ENCODE data around the gene ADISSP. TPM values are rescaled to one million over a fixed set of nuclear protein-coding genes. Genes with fewer than 3 reads are reported as not detected.

The ADISSP gene
- total and polyA plus RNA-seq, 9 of the 15 experiments (the other 6 are each of a cell fraction or from before 2014, with no cell fraction given): 1.4 to 70.6 (median 23.4) TPM

GRCh38 chr20:3784216-3784853 is 16.8 kb upstream of the ADISSP start (continued):
- no peak for TF ChIP-seq AFF4 (CRISPR knock-in tag; IDR thresholded peaks at IDR 0.05)

GRCh38 chr20:3783511-3784195 is 16.1 kb upstream of the ADISSP start:
- Histone ChIP-seq H3K9ac (ENCODE audit: insufficient read depth in 1 of 2, low read depth in 2 of 2, low read length in 2 of 2) (peak overlapping the region in 1 of 2 experiments; percentile 68; a peak in 1 of 4 replicates), H3K9me1 (ENCODE audit: control insufficient read depth, insufficient read depth, low read length) (no peaks in the 10 kb centered on the region), H3K79me2 (ENCODE audit: control insufficient read depth, insufficient read depth, low read length) (peaks cover 31% of the 10 kb centered on the region), H3K9me3 (replicated peaks; ENCODE audit: control insufficient read depth, insufficient read depth, low read depth, low read length) (no peaks in the 10 kb centered on the region), H3K4me1 (replicated peaks in 1 of 2; ENCODE audit: control insufficient read depth in 2 of 2, insufficient read depth in 2 of 2, low read length in 2 of 2) (peaks cover 8 to 39% of the 10 kb centered on the region in 2 experiments; a peak in 3 of 5 replicates), H3K36me3 (ENCODE audit: control insufficient read depth, insufficient read depth, low read length) (peaks cover 21% of the 10 kb centered on the region; the same call in 1 of the 3 replicates), H3K27me3 (ENCODE audit: control insufficient read depth in 2 of 2, insufficient read depth in 2 of 2, low read length in 2 of 2) (no peaks in the 10 kb centered on the region), H3K4me2 (ENCODE audit: insufficient read depth, low read length) (no peak overlapping the region), H4K20me1 (replicated peaks; ENCODE audit: control insufficient read depth, insufficient read depth, low read length) (peaks cover 6% of the 10 kb centered on the region), H3K27ac (ENCODE audit: extremely low read depth, low read depth, low read length) (no peak overlapping the region), H3K4me3 (no peak overlapping the region), H2AFZ (ENCODE audit: low read depth, low read length) (no peak overlapping the region)
- intact Hi-C loops (cut with micrococcal nuclease) (loop anchor here (10.0 kb wide), 2 partner anchors 109 to 411 kb away; no protein-coding TSS in a partner anchor), in situ Hi-C loops (cut with MboI) (no loop called here)
- FAIRE-seq: no peak
- BruUV-seq (replicated peaks): no TSS peak
- no peak for DNase-seq (ENCODE audit: extremely low read depth in 1 of 4, low spot score in 3 of 4)
- POLR2A ChIA-PET: interaction anchor here (0.9 to 1.7 kb wide), 3 partner anchors 79 to 194 kb away, joined by 3 to 4 read pairs (median 3); no protein-coding TSS in a partner anchor
- WGBS (ENCODE audit: insufficient coverage, low coverage, missing lambda C conversion rate): 64% methylated on average over 8 of the region's 10 CpGs
- CTCF ChIA-PET (ENCODE audit: low intra/inter-chr PET ratio): no interaction called here
- no peak for ATAC-seq
- TF ChIP-seq TFAP4 (CRISPR knock-in tag; IDR thresholded peaks at IDR 0.05; ENCODE audit: borderline replicate concordance) (0 out of 2 replicates have a peak, but pooled peaks have one; percentile 21), ETS1 (conservative IDR thresholded peaks at IDR 0.05; ENCODE audit: control insufficient read depth, low read depth, low read length) (no peak), TFE3 (CRISPR knock-in tag; IDR thresholded peaks at IDR 0.05) (no peak), ATF6 (CRISPR knock-in tag; IDR thresholded peaks at IDR 0.05) (no peak), KAT8 (IDR thresholded peaks at IDR 0.05; ENCODE audit: low read depth) (no peak), POLR2A (conservative IDR thresholded peaks at IDR 0.05) (peak; percentile 38; the same call in 1 of the 2 replicates)

All from K562 (cell line).